ENCODE data around the gene LRRC8B. TPM values are rescaled to one million over a fixed set of nuclear protein-coding genes. Genes with fewer than 3 reads are reported as not detected.
"Not testable (repeated sequence)": the region's sequence is repeated elsewhere in the genome, so short reads cannot be mapped to it uniquely, and the experiment has no call there.

LRRC8B gene
- total RNA-seq, 6 experiments from 2014 or later: 0.07 to 0.57 (median 0.15) TPM

- Mint-ChIP-seq H3K9me3 (no peaks in the 10 kb centered on the region), H3K27ac (no peak overlapping the region), H3K4me1 (ENCODE audit: low read depth) (peaks cover 13% of the 10 kb centered on the region), H3K36me3 (ENCODE audit: low read depth) (no peaks in the 10 kb centered on the region), H3K27me3 (ENCODE audit: insufficient read depth) (no peaks in the 10 kb centered on the region), H3K4me3 (no peak overlapping the region)
- no peak for TF ChIP-seq CTCF (IDR thresholded peaks at IDR 0.05)
- no peak for DNase-seq
These were observed 104.5 kb downstream of the LRRC8B start for GRCh38 chr1:89629146-89629545.

- peaks cover 17% of the 10 kb centered on the region for H3K4me1 Mint-ChIP-seq (ENCODE audit: low read depth)
- not testable (repeated sequence) for H3K4me3 Mint-ChIP-seq; H3K36me3 Mint-ChIP-seq (ENCODE audit: low read depth); H3K9me3 Mint-ChIP-seq; DNase-seq; H3K27me3 Mint-ChIP-seq (ENCODE audit: insufficient read depth); H3K27ac Mint-ChIP-seq
These were observed 105.0 kb downstream of the LRRC8B start for GRCh38 chr1:89629600-89629999.

GRCh38 chr1:89630048-89630447, 105.4 kb downstream of the LRRC8B start:
- no peaks in the 10 kb centered on the region for H3K36me3 Mint-ChIP-seq (ENCODE audit: low read depth)
- no peak overlapping the region for H3K4me3 Mint-ChIP-seq
- no peak for DNase-seq
- H3K27me3 Mint-ChIP-seq (ENCODE audit: insufficient read depth): no peaks in the 10 kb centered on the region
- H3K4me1 Mint-ChIP-seq (ENCODE audit: low read depth): peaks cover 21% of the 10 kb centered on the region
- peak; percentile 31; the same call in 1 of the 2 replicates for TF ChIP-seq CTCF (IDR thresholded peaks at IDR 0.05)
- no peak overlapping the region for H3K27ac Mint-ChIP-seq
- no peaks in the 10 kb centered on the region for H3K9me3 Mint-ChIP-seq

GRCh38 chr1:89631816-89632656, 107.4 kb downstream of the LRRC8B start:
- peak overlapping the region; percentile 90 for H3K27ac Mint-ChIP-seq
- H3K36me3 Mint-ChIP-seq (ENCODE audit: low read depth): 0 out of 2 replicates have a peak, but pooled peaks cover under 1% of the 10 kb centered on the region
- no peak for TF ChIP-seq CTCF (IDR thresholded peaks at IDR 0.05)
- H3K4me3 Mint-ChIP-seq: peak overlapping the region; percentile 93
- no peaks in the 10 kb centered on the region; the same call in 1 of the 2 replicates for H3K27me3 Mint-ChIP-seq (ENCODE audit: insufficient read depth)
- no peak for DNase-seq
- H3K4me1 Mint-ChIP-seq (ENCODE audit: low read depth): peaks cover 40% of the 10 kb centered on the region
- H3K9me3 Mint-ChIP-seq: no peaks in the 10 kb centered on the region

- Mint-ChIP-seq H3K4me1 (ENCODE audit: low read depth) (peaks cover 47% of the 10 kb centered on the region), H3K27me3 (ENCODE audit: insufficient read depth) (no peaks in the 10 kb centered on the region; the same call in 1 of the 2 replicates), H3K4me3 (peak within 1 kb of the TSS; percentile 94), H3K36me3 (ENCODE audit: low read depth) (peaks cover 8% of the 10 kb centered on the region), H3K27ac (peak within 1 kb of the TSS; percentile 90), H3K9me3 (no peaks in the 10 kb centered on the region)
- peak; percentile 58 for DNase-seq
- peak; percentile 53 for TF ChIP-seq CTCF (IDR thresholded peaks at IDR 0.05)
These were observed 108.1 kb downstream of the LRRC8B start, which contains the start of gene LRRC8C for GRCh38 chr1:89632657-89633247. Gene LRRC8C (plus strand): TSS chr1:89633120. CDS start chr1:89686474, 53,354 bp downstream.
